Breast epithelium (tissue), 4 donors: ENCODE measurements around the gene PWWP2B. TPM values are rescaled to one million over a fixed set of nuclear protein-coding genes. Genes with fewer than 3 reads are reported as not detected.
A peak's percentile ranks its signal among the peaks of the same experiment; 100 is the strongest.

Experiments used
- DNase-seq, 2 donors: peaks; one replicate each; pipeline ENCODE4 v3.0.0-alpha.2; 2019; ENCODE audit warnings: low spot score in 2 of 2
- H3K27ac ChIP-seq, 2 donors: fragments of 200-600 bp; sonication (generic) in 1 of 2; one replicate each; pipeline ENCODE4 v1.5.1; 2016 to 2019; ENCODE audit warnings: mild to moderate bottlenecking in 1 of 2
- H3K27me3 ChIP-seq, 2 donors: fragments of 200-600 bp; sonication (generic) in 1 of 2; one replicate each; pipeline versions ENCODE4 v1.5.1 to v1.6.0; 2017 to 2019; ENCODE audit warnings: control low read depth in 1 of 2, mild to moderate bottlenecking in 1 of 2
- H3K36me3 ChIP-seq: fragments of 200-600 bp; one replicate; pipeline ENCODE4 v1.5.1; 2019
- H3K4me1 ChIP-seq, 2 donors: fragments of 200-600 bp; sonication (generic); one replicate each; pipeline ENCODE4 v1.5.1; 2016 to 2019; ENCODE audit warnings: control low read depth in 1 of 2
- H3K4me3 ChIP-seq, 3 donors: fragments of 200-600 bp; sonication (generic); 1 replicate in 2 of 3; 2 replicates in 1 of 3; pipeline ENCODE4 v1.5.1; 2016 to 2019; ENCODE audit warnings: mild to moderate bottlenecking in 3 of 3, moderate library complexity in 2 of 3
- H3K9me3 ChIP-seq, 2 donors: fragments of 200-600 bp; sonication (generic) in 1 of 2; one replicate each; pipeline ENCODE4 v1.5.1; 2016 to 2019; ENCODE audit warnings: control low read depth in 1 of 2
- CTCF ChIP-seq, 3 donors: fragments of 450-650 bp; IDR thresholded peaks; one replicate each; pipeline ENCODE4 v1.5.1; 2016 to 2017; ENCODE audit warnings: antibody characterized with exemption in 3 of 3, mild to moderate bottlenecking in 3 of 3, moderate library complexity in 3 of 3
- POLR2A ChIP-seq: fragments of 450-650 bp; IDR thresholded peaks from one replicate; pipeline ENCODE4 v1.6.1; 2016; ENCODE audit warnings: antibody characterized with exemption, mild to moderate bottlenecking, moderate library complexity
- POLR2AphosphoS5 ChIP-seq, 3 donors: sonication (generic); formaldehyde crosslinking; IDR thresholded peaks; one replicate each; pipeline ENCODE4 v1.6.1; 2017; ENCODE audit warnings: antibody characterized with exemption in 3 of 3
- intact Hi-C: fragments of 100-400 bp; cut with DNase I; formaldehyde crosslinking; loops from one replicate; pipeline ENCODE4 v1.15.1; 2023; ENCODE audit warnings: low total_unique reads
- total RNA-seq, 3 donors: library from RNA; depleted of rRNA; stranded (reverse); fragments of >200 nt; gene quantifications; one replicate each; pipeline ENCODE4 v1.1.0, GENCODE V29; 2016

PWWP2B gene
- total RNA-seq, 3 donors from 2014 or later = 10.7 to 15.5 (median 13.4) TPM

- H3K27ac ChIP-seq = no peak overlapping the region
- no peaks in the 10 kb centered on the region for H3K36me3 ChIP-seq
- intact Hi-C loops = no loop called here
- no peak for TF ChIP-seq CTCF (IDR thresholded peaks at IDR 0.05)
- no peak for TF ChIP-seq POLR2AphosphoS5 (IDR thresholded peaks at IDR 0.05)
- TF ChIP-seq POLR2A = no peak
- no peaks in the 10 kb centered on the region for H3K9me3 ChIP-seq
- H3K4me1 ChIP-seq = peaks cover 0 to 14% of the 10 kb centered on the region in 2 donors
- H3K4me3 ChIP-seq = no peak overlapping the region
- H3K27me3 ChIP-seq = no peaks in the 10 kb centered on the region
- no peak for DNase-seq
Observed at GRCh38 chr10:132404169-132404880, 7.3 kb downstream of the PWWP2B start.

GRCh38 chr10:132404911-132405462, 8.0 kb downstream of the PWWP2B start:
- intact Hi-C loops = no loop called here
- H3K4me1 ChIP-seq = peaks cover 0 to 19% of the 10 kb centered on the region in 2 donors
- H3K4me3 ChIP-seq = no peak overlapping the region
- no peaks in the 10 kb centered on the region for H3K9me3 ChIP-seq
- TF ChIP-seq POLR2A (no peak), CTCF (IDR thresholded peaks at IDR 0.05) (no peak), POLR2AphosphoS5 (IDR thresholded peaks at IDR 0.05) (no peak)
- no peak for DNase-seq
- H3K36me3 ChIP-seq = no peaks in the 10 kb centered on the region
- H3K27me3 ChIP-seq = no peaks in the 10 kb centered on the region
- H3K27ac ChIP-seq = no peak overlapping the region

GRCh38 chr10:132405463-132405991, 8.5 kb downstream of the PWWP2B start:
- Histone ChIP-seq H3K27me3 (no peaks in the 10 kb centered on the region), H3K27ac (peak overlapping the region in 1 of 2 donors; percentile 97), H3K4me1 (peaks cover 0 to 19% of the 10 kb centered on the region in 2 donors), H3K9me3 (no peaks in the 10 kb centered on the region), H3K36me3 (no peaks in the 10 kb centered on the region), H3K4me3 (no peak overlapping the region)
- DNase-seq = no peak
- intact Hi-C loops = no loop called here
- TF ChIP-seq POLR2A (no peak), CTCF (IDR thresholded peaks at IDR 0.05) (no peak), POLR2AphosphoS5 (IDR thresholded peaks at IDR 0.05) (no peak)

- DNase-seq = no peak
- no peak overlapping the region for H3K4me3 ChIP-seq
- TF ChIP-seq CTCF (IDR thresholded peaks at IDR 0.05) (no peak), POLR2A (no peak), POLR2AphosphoS5 (IDR thresholded peaks at IDR 0.05) (no peak)
- no peaks in the 10 kb centered on the region for H3K36me3 ChIP-seq
- no peaks in the 10 kb centered on the region for H3K27me3 ChIP-seq
- no peaks in the 10 kb centered on the region for H3K9me3 ChIP-seq
- peak overlapping the region; percentile 94 to 97 for H3K27ac ChIP-seq
- peaks cover 0 to 19% of the 10 kb centered on the region in 2 donors for H3K4me1 ChIP-seq
- intact Hi-C loops = no loop called here
Observed at GRCh38 chr10:132406181-132406580, 9.2 kb downstream of the PWWP2B start.

GRCh38 chr10:132406750-132407149, 9.8 kb downstream of the PWWP2B start:
- DNase-seq = no peak
- Histone ChIP-seq H3K4me3 (peak overlapping the region in 1 of 3 donors; percentile 61), H3K27ac (peak overlapping the region; percentile 94 to 97), H3K36me3 (no peaks in the 10 kb centered on the region), H3K27me3 (no peaks in the 10 kb centered on the region), H3K9me3 (no peaks in the 10 kb centered on the region), H3K4me1 (peaks cover 0 to 21% of the 10 kb centered on the region in 2 donors)
- intact Hi-C loops = no loop called here
- no peak for TF ChIP-seq POLR2A
- TF ChIP-seq POLR2AphosphoS5 (IDR thresholded peaks at IDR 0.05) = no peak
- TF ChIP-seq CTCF (IDR thresholded peaks at IDR 0.05) = no peak
